Transverse colon (tissue), 4 donors: ENCODE measurements around the gene ST3GAL2. TPM values are rescaled to one million over a fixed set of nuclear protein-coding genes. Genes with fewer than 3 reads are reported as not detected.

Experiments used
- DNase-seq: peaks from one replicate; pipeline ENCODE4 v3.0.0-alpha.2; 2019
- H3K27ac ChIP-seq, 4 donors: fragments of 200-600 bp; sonication (generic); 2 replicates each; pipeline ENCODE4 v1.5.1; 2016 to 2018; ENCODE audit warnings: inconsistent platforms in 4 of 4
- H3K27me3 ChIP-seq: fragments of 200-600 bp; sonication (generic); 2 replicates; pipeline ENCODE4 v1.5.1; 2017; ENCODE audit warnings: inconsistent platforms
- H3K36me3 ChIP-seq, 4 donors: fragments of 200-600 bp; sonication (generic); 2 replicates each; pipeline ENCODE4 v1.5.1; 2017 to 2019; ENCODE audit warnings: inconsistent platforms in 4 of 4
- H3K4me1 ChIP-seq, 4 donors: fragments of 200-600 bp; sonication (generic); 2 replicates each; pipeline ENCODE4 v1.5.1; 2017 to 2020; ENCODE audit warnings: inconsistent platforms in 4 of 4
- H3K4me3 ChIP-seq, 4 donors: fragments of 200-600 bp; sonication (generic); 1 replicate in 1 of 4; 2 replicates in 3 of 4; pipeline versions ENCODE4 v1.5.1 to v1.6.1; 2017 to 2019; ENCODE audit warnings: inconsistent platforms in 4 of 4
- H3K9me3 ChIP-seq, 2 donors: fragments of 200-600 bp; sonication (generic); 2 replicates each; pipeline ENCODE4 v1.5.1; 2017 to 2019; ENCODE audit warnings: inconsistent platforms in 2 of 2
- EP300 ChIP-seq: sonication (generic); formaldehyde crosslinking; IDR thresholded peaks from one replicate; pipeline ENCODE4 v1.6.1; 2017; ENCODE audit warnings: antibody characterized with exemption, low read depth
- POLR2A ChIP-seq: fragments of 450-650 bp; IDR thresholded peaks from one replicate; pipeline ENCODE4 v1.6.1; 2016; ENCODE audit warnings: antibody characterized with exemption, mild to moderate bottlenecking, moderate library complexity
- POLR2AphosphoS5 ChIP-seq, 3 donors: sonication (generic); formaldehyde crosslinking; IDR thresholded peaks; one replicate each; pipeline ENCODE4 v1.6.1; 2016; ENCODE audit warnings: antibody characterized with exemption in 3 of 3
- WGBS, 2 donors: methylation state at CpG; one replicate each; pipeline ENCODE4 v1.1.5; 2018; ENCODE audit warnings: low coverage in 1 of 2; 5-methylcytosine and 5-hydroxymethylcytosine counted together
- in situ Hi-C, 4 donors: fragments of 200-750 bp; cut with MboI; loops; one replicate each; pipeline versions ENCODE4 v1.15.0 to v1.15.1; 2017; ENCODE audit warnings: low sequenced_read_pairs in 3 of 4, low pct_ligation_motif_present in 1 of 4, low pct_unique_long_range_greater_than_20kb in 1 of 4
- intact Hi-C: fragments of 100-400 bp; cut with DNase I; formaldehyde crosslinking; loops from one replicate; pipeline ENCODE4 v1.15.1; 2023; ENCODE audit warnings: low total_unique reads
- total RNA-seq, 4 donors: library from RNA; depleted of rRNA; stranded (reverse); fragments of >200 nt; gene quantifications; one replicate each; pipeline ENCODE4 v1.1.0, GENCODE V29; 2016
- TF ChIP-seq, protein P1 (sequence below), 5 experiments: fragments of 200-600 bp in 3 of 5; fragments of 450-650 bp in 2 of 5; sonication (generic) in 3 of 5; IDR thresholded peaks; 1 replicate in 2 of 5; 2 replicates in 3 of 5; pipeline ENCODE4 v1.5.1; 2016 to 2017; ENCODE audit warnings: antibody characterized with exemption in 5 of 5, inconsistent platforms in 3 of 5, mild to moderate bottlenecking in 2 of 5, moderate library complexity in 1 of 5

Gene ST3GAL2, protein sequence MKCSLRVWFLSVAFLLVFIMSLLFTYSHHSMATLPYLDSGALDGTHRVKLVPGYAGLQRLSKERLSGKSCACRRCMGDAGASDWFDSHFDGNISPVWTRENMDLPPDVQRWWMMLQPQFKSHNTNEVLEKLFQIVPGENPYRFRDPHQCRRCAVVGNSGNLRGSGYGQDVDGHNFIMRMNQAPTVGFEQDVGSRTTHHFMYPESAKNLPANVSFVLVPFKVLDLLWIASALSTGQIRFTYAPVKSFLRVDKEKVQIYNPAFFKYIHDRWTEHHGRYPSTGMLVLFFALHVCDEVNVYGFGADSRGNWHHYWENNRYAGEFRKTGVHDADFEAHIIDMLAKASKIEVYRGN
- total RNA-seq: 10 to 100 TPM in 2 of 4 donors, 1 to 10 TPM in 2; 2.6 to 16.5 (median 8.5) TPM

DNA sequence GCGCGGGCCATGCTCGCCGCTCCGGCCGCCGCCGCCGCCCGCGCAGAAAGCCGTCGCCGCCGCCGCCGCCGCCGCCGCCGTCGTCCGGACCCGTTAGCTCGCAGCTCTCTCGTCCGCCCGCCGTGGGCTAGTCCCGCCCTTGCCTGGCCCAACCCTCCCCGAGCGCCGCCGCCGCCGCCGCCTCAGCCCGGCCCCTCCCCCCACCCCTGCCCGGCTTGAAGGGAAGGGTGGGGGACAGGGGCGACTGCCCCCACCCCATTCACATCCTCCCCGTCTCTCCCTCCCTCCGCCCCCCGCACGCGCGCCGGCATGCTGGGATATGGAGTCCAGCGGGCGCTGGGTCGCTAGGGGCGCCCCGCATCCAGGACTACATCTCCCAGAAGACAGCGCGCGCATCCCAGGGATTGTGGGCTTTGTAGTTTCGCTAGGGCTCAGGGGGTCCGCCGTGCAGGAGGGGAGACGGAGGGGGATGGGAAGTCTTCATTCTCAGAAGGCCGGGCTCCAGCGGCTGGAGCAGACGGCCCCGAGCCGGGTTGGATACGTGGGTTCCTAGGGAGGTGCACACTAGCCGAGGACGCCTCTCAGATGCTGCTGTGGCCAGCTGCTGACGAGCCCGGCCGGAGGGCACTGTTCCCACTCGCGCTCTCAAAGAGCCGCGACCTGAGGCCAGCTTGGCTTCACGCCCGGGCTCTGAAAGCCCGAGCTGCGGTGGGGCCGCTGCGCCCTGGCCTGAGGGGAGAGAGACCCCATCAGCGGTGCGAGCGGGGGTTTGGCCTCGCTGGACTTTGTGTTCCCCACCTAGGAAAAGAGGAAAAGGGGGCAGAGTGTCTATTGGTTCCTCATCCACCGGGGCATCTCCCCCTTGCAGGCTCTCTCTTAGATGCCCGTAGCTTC is at the start of gene ST3GAL2:
ST3GAL2 (minus strand) TSS at position 132 of the 894 bp plus-strand sequence. CDS start 40,570 bp downstream, outside the sequence.
- no peaks in the 10 kb centered on the region for H3K9me3 ChIP-seq
- no peaks in the 10 kb centered on the region for H3K27me3 ChIP-seq
- H3K27ac ChIP-seq: peak within 1 kb of the TSS; percentile 75 to 87 (median 81)
- peak within 1 kb of the TSS; percentile 65 to 76 (median 70) for H3K4me3 ChIP-seq
- intact Hi-C loops (no loop called here), in situ Hi-C loops (no loop called here)
- TF ChIP-seq POLR2A (no peak), POLR2AphosphoS5 (IDR thresholded peaks at IDR 0.05) (peak in 2 of 3 donors; percentile 7 to 14)
- TF ChIP-seq, protein P1, sequence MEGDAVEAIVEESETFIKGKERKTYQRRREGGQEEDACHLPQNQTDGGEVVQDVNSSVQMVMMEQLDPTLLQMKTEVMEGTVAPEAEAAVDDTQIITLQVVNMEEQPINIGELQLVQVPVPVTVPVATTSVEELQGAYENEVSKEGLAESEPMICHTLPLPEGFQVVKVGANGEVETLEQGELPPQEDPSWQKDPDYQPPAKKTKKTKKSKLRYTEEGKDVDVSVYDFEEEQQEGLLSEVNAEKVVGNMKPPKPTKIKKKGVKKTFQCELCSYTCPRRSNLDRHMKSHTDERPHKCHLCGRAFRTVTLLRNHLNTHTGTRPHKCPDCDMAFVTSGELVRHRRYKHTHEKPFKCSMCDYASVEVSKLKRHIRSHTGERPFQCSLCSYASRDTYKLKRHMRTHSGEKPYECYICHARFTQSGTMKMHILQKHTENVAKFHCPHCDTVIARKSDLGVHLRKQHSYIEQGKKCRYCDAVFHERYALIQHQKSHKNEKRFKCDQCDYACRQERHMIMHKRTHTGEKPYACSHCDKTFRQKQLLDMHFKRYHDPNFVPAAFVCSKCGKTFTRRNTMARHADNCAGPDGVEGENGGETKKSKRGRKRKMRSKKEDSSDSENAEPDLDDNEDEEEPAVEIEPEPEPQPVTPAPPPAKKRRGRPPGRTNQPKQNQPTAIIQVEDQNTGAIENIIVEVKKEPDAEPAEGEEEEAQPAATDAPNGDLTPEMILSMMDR (IDR thresholded peaks at IDR 0.05): peak in 3 of 5 experiments; percentile 19 to 33 (median 25)
- 0% methylated on average over 14 to 33 of the region's 86 CpGs for WGBS, 2 donors
- H3K4me1 ChIP-seq: peaks cover 7 to 55% (median 25%) of the 10 kb centered on the region in 4 donors
- peak; percentile 93 for DNase-seq
- no peaks in the 10 kb centered on the region for H3K36me3 ChIP-seq

GRCh38 chr16:70484867-70485266 is 46.0 kb upstream of the ST3GAL2 start:
- Histone ChIP-seq H3K27ac (no peak overlapping the region), H3K4me3 (no peak overlapping the region), H3K36me3 (peaks cover 0 to 22% (median 11%) of the 10 kb centered on the region in 4 donors), H3K27me3 (no peaks in the 10 kb centered on the region), H3K4me1 (no peaks in the 10 kb centered on the region), H3K9me3 (no peaks in the 10 kb centered on the region)
- in situ Hi-C loops: no loop called here
- no peak for TF ChIP-seq POLR2A
- TF ChIP-seq EP300: no peak
- TF ChIP-seq POLR2AphosphoS5 (IDR thresholded peaks at IDR 0.05): no peak
- TF ChIP-seq, protein P1 (IDR thresholded peaks at IDR 0.05): no peak
- DNase-seq: no peak
- intact Hi-C loops: no loop called here
- 85% methylated on average over 2 of the region's 2 CpGs; no CpG with 5 or more reads in 1 of the 2 donors for WGBS, 2 donors

- Histone ChIP-seq H3K36me3 (peaks cover 0 to 17% (median 7%) of the 10 kb centered on the region in 4 donors), H3K4me3 (no peak overlapping the region), H3K9me3 (no peaks in the 10 kb centered on the region), H3K27me3 (no peaks in the 10 kb centered on the region), H3K27ac (no peak overlapping the region), H3K4me1 (no peaks in the 10 kb centered on the region)
- intact Hi-C loops: no loop called here
- 80 to 81% methylated on average over 2 to 5 of the region's 5 CpGs for WGBS, 2 donors
- in situ Hi-C loops: no loop called here
- DNase-seq: no peak
- TF ChIP-seq POLR2AphosphoS5 (IDR thresholded peaks at IDR 0.05) (no peak), POLR2A (no peak), EP300 (no peak)
- TF ChIP-seq, protein P1 (IDR thresholded peaks at IDR 0.05): no peak
Measured at GRCh38 chr16:70483426-70483825, 44.5 kb upstream of the ST3GAL2 start.

DNA sequence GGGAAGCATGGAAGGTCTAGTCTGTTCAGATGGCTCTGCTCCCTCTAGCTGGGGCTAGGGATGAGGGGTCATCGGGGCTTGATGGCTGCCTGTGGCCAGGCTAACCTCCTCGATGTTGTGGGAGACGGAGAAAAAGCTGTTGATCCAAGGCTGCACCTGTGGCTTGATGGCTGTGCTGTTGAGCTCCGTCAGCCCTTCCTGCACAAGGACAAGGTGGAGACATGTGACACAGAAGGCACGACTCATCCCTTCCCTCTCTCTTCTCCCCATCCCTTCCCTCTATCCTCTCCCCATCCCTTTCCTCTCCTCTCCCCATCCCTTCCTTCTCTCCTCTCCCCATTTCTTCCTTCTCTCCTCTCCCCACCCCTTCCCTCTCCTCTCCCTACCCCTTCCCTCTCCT is 43.7 kb upstream of the ST3GAL2 start:
- Histone ChIP-seq H3K27me3 (no peaks in the 10 kb centered on the region), H3K9me3 (no peaks in the 10 kb centered on the region), H3K4me3 (no peak overlapping the region), H3K36me3 (peaks cover 0 to 17% (median 7%) of the 10 kb centered on the region in 4 donors), H3K27ac (no peak overlapping the region), H3K4me1 (no peaks in the 10 kb centered on the region)
- TF ChIP-seq EP300 (no peak), POLR2AphosphoS5 (IDR thresholded peaks at IDR 0.05) (no peak), POLR2A (no peak)
- TF ChIP-seq, protein P1 (IDR thresholded peaks at IDR 0.05): no peak
- intact Hi-C loops (no loop called here), in situ Hi-C loops (no loop called here)
- no peak for DNase-seq
- 40 to 81% methylated on average over 1 to 5 of the region's 5 CpGs for WGBS, 2 donors
